ENCODE results near the gene MSRB1. TPM values are rescaled to one million over a fixed set of nuclear protein-coding genes. Genes with fewer than 3 reads are reported as not detected.

The MSRB1 gene
- total and polyA plus RNA-seq, 2 of the 13 experiments (the other 11 are each of a cell fraction or from before 2014, with no cell fraction given): 32.1 to 75.4 TPM

GRCh38 chr16:1929578-1930337 lies 13.2 kb downstream of the MSRB1 start (continued):
- TF ChIP-seq SKIL (CRISPR knock-in tag; IDR thresholded peaks at IDR 0.05; ENCODE audit: borderline replicate concordance): no peak
- no peak for TF ChIP-seq RFX1 (IDR thresholded peaks at IDR 0.05)
- peak; percentile 96 for TF ChIP-seq ZNF607 (CRISPR knock-in tag; IDR thresholded peaks at IDR 0.05; ENCODE audit: borderline replicate concordance)
- peak; percentile 84; the same call in 1 of the 2 replicates for TF ChIP-seq AHR (CRISPR knock-in tag; IDR thresholded peaks at IDR 0.05)
- TF ChIP-seq ZNF468 (CRISPR knock-in tag; IDR thresholded peaks at IDR 0.05): peak; percentile 88; the same call in 1 of the 2 replicates
- no peak for TF ChIP-seq FUBP1 (CRISPR knock-in tag; IDR thresholded peaks at IDR 0.05; ENCODE audit: borderline replicate concordance)
- TF ChIP-seq ZNF598 (CRISPR knock-in tag; IDR thresholded peaks at IDR 0.05; ENCODE audit: borderline replicate concordance): no peak
- no peak for TF ChIP-seq ZNF800 (CRISPR knock-in tag; IDR thresholded peaks at IDR 0.05)
- TF ChIP-seq KDM3A (CRISPR knock-in tag; IDR thresholded peaks at IDR 0.05; ENCODE audit: low read depth): peak; percentile 60; the same call in 1 of the 2 replicates
- TF ChIP-seq ZNF777 (CRISPR knock-in tag; IDR thresholded peaks at IDR 0.05): peak; percentile 90
- no peak for TF ChIP-seq MBD4 (IDR thresholded peaks at IDR 0.05; ENCODE audit: borderline replicate concordance, low read length)
- no peak for TF ChIP-seq ZNF644 (CRISPR knock-in tag; IDR thresholded peaks at IDR 0.05; ENCODE audit: low read depth)
- TF ChIP-seq ZSCAN9 (CRISPR knock-in tag; IDR thresholded peaks at IDR 0.05; ENCODE audit: borderline replicate concordance): no peak
- peak; percentile 51; the same call in 1 of the 2 replicates for TF ChIP-seq CCDC6 (CRISPR knock-in tag; IDR thresholded peaks at IDR 0.05)
- no peak for TF ChIP-seq SRSF1 (optimal IDR thresholded peaks at IDR 0.05; ENCODE audit: low read depth, low read length)

Data from HepG2 (cell line).